ENCODE measurements around the gene CCDC60.

CCDC60 gene

GRCh38 chr12:119384340-119384739, 49.8 kb downstream of the CCDC60 start:
- no peak for DNase-seq (ENCODE audit: low spot score)

- DNase-seq (ENCODE audit: low spot score): no peak
These were observed 51.1 kb downstream of the CCDC60 start for GRCh38 chr12:119385659-119386058.

- DNase-seq (ENCODE audit: low spot score): no peak
These were observed 55.2 kb downstream of the CCDC60 start for GRCh38 chr12:119389687-119390086.

GRCh38 chr12:119391673-119392072, 57.1 kb downstream of the CCDC60 start:
- no peak for DNase-seq (ENCODE audit: low spot score)

GRCh38 chr12:119393677-119394076, 59.1 kb downstream of the CCDC60 start:
- no peak for DNase-seq (ENCODE audit: low spot score)

GRCh38 chr12:119397540-119397939, 63.0 kb downstream of the CCDC60 start:
- no peak for DNase-seq (ENCODE audit: low spot score)

DNA sequence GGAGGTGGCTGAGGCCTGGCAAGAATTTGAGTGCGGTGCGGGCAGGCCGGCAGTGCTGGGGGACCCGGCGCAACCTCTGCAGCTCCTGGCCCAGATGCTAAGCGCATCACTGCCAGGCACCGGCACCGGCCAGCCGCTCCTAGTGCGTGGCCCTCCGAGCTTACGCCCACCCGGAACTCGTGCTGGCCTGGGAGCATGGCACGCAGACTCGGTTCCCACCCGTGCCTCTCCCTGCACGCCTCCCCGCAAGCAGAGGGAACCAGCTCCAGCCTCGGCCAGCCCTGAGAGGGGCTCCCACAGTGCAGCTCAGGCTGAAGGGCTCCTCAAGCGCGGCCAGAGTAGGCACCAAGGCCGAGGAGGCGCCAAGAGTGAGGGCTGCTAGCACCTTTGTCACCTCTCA, 63.7 kb downstream of the CCDC60 start:
- DNase-seq (ENCODE audit: low spot score): no peak

- DNase-seq (ENCODE audit: low spot score): no peak
These were observed 64.8 kb downstream of the CCDC60 start for GRCh38 chr12:119399301-119399700.

- DNase-seq (ENCODE audit: low spot score): no peak
These were observed 71.8 kb downstream of the CCDC60 start for GRCh38 chr12:119406308-119406707.

DNA sequence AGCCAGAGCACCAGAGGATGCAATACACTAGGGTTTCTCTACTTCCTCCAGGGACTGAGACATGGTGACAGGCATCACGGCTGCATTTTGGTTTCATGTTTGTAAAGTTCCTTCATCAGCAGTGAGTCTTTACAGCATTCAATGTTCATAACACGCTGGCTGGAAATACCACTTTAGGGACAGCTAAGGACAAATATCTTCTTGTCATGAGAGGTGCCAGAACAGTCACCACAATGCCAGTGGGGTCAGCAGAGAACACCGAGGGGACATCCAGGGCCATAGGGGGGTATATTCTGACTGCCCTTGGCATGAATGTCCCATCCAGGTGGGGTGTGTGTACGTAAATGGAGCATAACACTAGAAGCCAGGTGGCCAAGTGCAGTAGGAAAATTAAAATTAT, 72.3 kb downstream of the CCDC60 start:
- no peak for DNase-seq (ENCODE audit: low spot score)

GRCh38 chr12:119409043-119409442, 74.5 kb downstream of the CCDC60 start:
- DNase-seq (ENCODE audit: low spot score): no peak

- DNase-seq (ENCODE audit: low spot score): no peak
These were observed 75.9 kb downstream of the CCDC60 start for GRCh38 chr12:119410396-119410795.

DNA sequence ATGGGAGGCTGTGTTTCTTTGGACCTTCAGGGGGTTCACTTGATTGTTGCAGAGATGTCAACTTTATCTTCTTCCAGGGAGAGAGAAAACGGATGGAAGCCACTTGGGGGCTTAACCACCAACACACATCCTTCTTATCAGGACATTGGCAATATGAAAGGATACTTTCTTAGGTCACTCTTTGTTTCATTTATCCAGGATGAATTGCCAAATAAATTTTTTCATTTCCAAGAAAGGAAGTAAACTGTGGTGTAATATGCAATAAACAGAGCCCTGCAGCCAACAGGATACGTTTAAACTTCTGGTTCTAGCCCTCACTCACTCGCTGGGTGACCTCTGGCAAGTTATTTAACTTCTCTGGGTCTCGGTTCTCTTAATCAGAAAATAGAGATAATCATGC, 77.8 kb downstream of the CCDC60 start:
- no peak for DNase-seq (ENCODE audit: low spot score)

DNA sequence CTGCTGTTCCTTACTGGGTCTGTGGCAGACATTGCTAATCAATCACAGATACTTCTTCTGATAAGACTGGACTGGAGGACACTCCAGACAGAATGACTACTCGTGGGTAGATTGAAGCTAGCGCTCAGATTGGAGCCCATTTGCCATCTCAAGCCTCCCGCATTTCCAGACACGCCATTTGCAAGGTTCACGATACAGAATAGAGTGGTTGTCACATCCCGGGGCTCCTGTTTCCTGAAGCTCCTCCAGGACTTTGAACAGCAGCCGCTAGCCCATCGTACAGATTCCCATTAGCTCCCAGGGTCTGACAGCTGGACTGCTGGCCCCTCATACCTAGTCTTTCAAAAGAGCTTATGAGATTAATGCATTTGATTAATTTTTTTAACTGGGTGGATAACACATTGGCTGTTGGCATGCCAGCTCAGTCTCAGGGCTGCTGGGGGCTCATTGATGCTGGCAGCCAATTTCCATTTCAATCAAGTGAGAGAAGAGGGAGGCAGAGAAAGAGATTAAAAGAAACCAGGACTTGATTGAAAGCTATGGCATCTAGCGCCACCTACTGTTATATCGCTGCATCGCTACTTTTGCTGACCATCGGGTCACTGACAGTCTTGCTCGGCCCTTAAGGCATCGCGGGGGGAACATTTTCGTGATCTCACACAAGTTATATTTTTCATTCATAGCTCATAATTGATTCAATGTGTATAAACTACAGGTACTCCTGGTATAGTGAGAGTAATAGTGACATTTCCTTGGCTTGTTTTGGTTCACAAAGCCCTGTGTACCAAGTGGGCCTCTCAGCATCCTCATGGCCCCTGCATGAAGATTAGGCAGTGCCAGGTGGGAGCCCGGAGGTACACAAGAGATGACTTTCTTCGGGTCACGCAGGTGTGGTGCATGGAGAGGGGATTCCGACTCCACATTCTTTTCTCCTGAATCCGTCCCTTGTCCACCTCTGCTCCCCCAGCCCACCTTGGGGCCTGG, 78.6 kb downstream of the CCDC60 start:
- DNase-seq (ENCODE audit: low spot score): peak; percentile 50

DNA sequence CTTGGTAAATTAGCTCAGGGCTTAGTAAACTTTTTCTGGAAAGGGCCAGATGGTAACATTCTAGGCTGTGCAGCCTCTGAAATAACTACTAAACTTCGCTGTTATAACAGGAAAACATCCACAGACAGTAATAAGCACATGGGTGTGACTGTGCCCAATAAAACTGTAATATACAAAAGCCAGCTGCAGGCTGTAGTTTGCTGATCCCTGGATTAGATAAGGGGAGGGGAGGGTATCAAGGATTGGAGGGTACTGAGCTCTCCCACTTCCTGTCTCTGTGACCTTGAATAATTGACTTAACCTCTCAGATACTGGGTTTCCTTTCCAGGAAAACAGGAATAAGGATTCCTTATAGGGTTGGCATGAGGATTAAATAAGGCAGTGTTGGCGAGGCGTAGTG, 81.2 kb downstream of the CCDC60 start:
- no peak for DNase-seq (ENCODE audit: low spot score)

DNA sequence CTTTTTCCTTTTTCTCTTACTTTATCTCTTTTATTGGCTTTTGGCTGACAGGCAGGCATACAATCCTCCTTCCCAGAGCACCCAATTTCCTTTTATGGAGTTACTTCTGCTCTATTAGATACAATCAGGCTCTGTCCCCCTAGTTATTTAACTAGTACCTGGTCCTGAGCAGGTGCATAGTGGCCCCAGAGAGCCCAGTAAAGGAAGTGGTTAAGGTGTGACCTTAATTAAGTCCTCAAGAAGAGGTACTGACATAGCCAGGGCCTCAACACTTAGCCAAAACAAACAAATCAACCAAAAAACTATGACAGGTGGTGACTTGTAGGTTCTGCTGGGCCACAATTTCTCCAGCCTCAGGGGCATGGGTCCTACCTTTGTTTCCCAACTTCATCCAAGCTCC, 82.9 kb downstream of the CCDC60 start:
- DNase-seq (ENCODE audit: low spot score): no peak

- no peak for DNase-seq (ENCODE audit: low spot score)
These were observed 84.9 kb downstream of the CCDC60 start for GRCh38 chr12:119419381-119419780.

- no peak for DNase-seq (ENCODE audit: low spot score)
These were observed 88.8 kb downstream of the CCDC60 start for GRCh38 chr12:119423285-119423684.

GRCh38 chr12:119425623-119426022, 91.1 kb downstream of the CCDC60 start:
- no peak for DNase-seq (ENCODE audit: low spot score)

DNA sequence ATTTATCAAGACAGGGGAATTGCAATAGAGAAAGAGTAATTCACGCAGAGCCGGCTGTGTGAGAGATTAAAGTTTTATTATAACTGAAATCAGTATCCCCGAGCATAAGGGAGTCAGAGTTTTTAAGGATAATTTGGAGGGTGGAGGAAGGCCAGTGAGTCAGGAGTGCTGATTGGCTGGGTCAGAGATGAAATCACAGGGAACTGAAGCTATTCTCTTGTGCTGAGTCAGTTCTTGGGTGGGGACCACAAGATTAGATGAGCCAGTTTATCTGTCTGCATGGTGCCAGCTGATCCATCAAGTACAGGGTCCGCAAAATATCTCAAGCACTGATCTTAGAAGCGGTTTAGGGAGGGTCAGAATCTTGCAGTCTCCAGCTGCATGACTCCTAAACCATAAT, 96.6 kb downstream of the CCDC60 start:
- no peak for DNase-seq (ENCODE audit: low spot score)

DNA sequence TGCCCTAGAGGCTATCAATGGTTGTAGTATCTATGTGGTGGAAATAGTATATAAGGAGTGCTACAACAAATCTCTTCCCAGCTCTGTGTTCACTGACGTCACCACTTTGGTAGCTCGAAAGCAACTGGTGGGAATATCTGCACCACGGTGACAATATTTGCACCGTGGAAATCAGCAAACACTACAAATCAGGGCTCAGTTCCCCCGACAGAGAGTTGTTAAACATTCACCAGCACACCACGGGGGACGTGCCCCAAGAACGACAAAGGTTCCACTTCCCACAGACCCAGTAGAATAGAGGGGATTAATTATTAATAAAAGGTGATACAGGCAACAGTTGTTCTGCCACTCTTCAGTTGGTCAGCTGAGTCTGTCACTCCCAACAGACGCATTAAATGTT, 98.4 kb downstream of the CCDC60 start:
- no peak for DNase-seq (ENCODE audit: low spot score)

DNA sequence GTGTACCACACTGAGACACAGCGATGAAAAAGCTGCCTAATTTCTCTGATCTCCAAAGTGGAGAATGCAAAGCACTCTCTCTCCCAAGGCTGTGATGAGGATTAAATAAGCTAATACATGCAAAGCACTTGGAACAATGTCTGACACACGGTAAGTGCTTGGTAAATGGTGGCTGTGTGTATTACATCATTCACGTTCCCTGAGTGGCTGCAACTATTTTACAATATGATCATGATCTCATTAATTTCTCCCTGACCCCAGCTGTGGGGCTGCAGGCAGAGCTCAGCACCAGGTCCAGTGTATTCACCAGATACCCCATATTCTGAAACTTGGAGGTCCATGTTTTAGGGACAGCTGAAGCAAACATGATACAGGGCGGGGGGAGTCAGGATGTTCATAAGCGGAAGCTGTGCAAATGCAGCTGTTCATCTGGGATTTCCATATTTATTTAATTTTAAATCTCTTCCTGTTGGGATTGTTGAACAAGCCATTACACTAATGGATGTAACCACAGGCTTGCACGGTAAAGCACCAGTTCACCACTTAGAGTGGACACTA, 106.4 kb downstream of the CCDC60 start:
- DNase-seq (ENCODE audit: low spot score): no peak

DNA sequence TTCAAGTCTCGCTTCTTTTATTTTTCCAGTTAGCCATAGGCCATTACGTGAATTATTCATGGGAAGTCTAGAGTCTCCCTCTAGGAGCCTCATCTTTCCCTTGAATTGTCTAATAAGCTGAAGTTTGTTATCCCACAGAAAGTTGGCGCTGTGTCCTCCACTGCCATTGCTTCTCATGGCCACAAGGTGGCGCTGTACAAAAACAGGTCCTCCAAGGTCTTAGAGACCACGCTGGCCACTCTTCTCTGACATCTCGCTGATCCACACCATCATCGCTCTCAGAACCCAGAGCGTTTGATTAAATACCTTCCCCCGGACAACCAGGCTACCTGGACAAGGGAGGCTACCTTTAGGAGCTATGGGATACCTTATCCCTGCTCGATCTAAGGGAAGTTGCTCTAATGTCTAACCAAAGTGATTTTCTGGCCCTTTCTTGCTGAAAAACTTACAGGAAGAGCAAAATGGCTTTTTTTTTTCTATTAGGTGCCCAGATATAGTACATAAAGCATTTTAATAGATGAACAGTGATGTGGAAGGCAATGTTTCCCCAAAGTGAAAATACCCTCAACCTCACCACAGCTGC, 110.0 kb downstream of the CCDC60 start:
- DNase-seq (ENCODE audit: low spot score): peak; percentile 50
